A549 (cell line): ENCODE data around the gene ABTB1. TPM values are rescaled to one million over a fixed set of nuclear protein-coding genes. Genes with fewer than 3 reads are reported as not detected.

Experiments
- ATAC-seq, 2 experiments: fragments of 200-7000 bp in 1 of 2; fragments of >200 bp in 1 of 2; cut with Nextera tagmentation in 1 of 2; cut with Tn5 transposase in 1 of 2; 3 replicates each; pipeline versions ENCODE4 v1.8.0 to v1.9.1; 2018 to 2020; ENCODE audit warnings: mild to moderate bottlenecking in 1 of 2, moderate library complexity in 1 of 2
- CTCF ChIA-PET: fragments of 300-600 bp; sonication (Branson Sonifier 250); formaldehyde crosslinking; extraction: SDS; loops from one replicate; lab custom pipeline; 2021; ENCODE audit warnings: antibody characterized with exemption, inconsistent platforms; lab: Yijun Ruan, JAX
- POLR2A ChIA-PET: fragments of 350-600 bp; formaldehyde crosslinking; extraction: SDS; loops from one replicate; lab custom pipeline; 2021; ENCODE audit warnings: antibody characterized with exemption, inconsistent platforms; lab: Yijun Ruan, JAX
- DNase-seq, 2 experiments: peaks; one replicate each; pipeline versions ENCODE4 v3.0.0 to v3.0.0-alpha.2; 2011 to 2016; ENCODE audit warnings: low read depth in 1 of 2, low spot score in 1 of 2
- FAIRE-seq: peaks from 2 replicates; lab custom pipeline; 2011; peaks lifted over from hg19 to GRCh38; lab: Jason Lieb, UNC
- H3K27ac ChIP-seq, 2 experiments: fragments of >200 bp; sonication (Bioruptor Twin); formaldehyde crosslinking; 3 replicates each; pipeline ENCODE4 v1.5.1; 2016 to 2017
- H3K4me1 ChIP-seq: fragments of >200 bp; sonication (Bioruptor Twin); formaldehyde crosslinking; 3 replicates; pipeline ENCODE4 v1.6.1; 2016
- H3K4me2 ChIP-seq: fragments of >200 bp; sonication (Bioruptor Twin); formaldehyde crosslinking; 3 replicates; pipeline ENCODE4 v1.6.1; 2016
- H3K4me3 ChIP-seq: fragments of >200 bp; sonication (Bioruptor Twin); formaldehyde crosslinking; 3 replicates; pipeline ENCODE4 v1.5.1; 2016
- H3K9me3 ChIP-seq: fragments of >200 bp; sonication (Bioruptor Twin); formaldehyde crosslinking; 3 replicates; pipeline ENCODE4 v1.6.1; 2016
- ATOH8 ChIP-seq: fragments of 250-450 bp; sonication (Bioruptor Pico); IDR thresholded peaks from 2 replicates; pipeline ENCODE4 v1.5.0; 2020; ENCODE audit warnings: low read depth, mild to moderate bottlenecking, moderate library complexity
- CBX2 ChIP-seq: fragments of 200-600 bp; sonication (generic); IDR thresholded peaks from 2 replicates; pipeline ENCODE4 v1.6.1; 2016; ENCODE audit warnings: low read depth, mild to moderate bottlenecking, borderline replicate concordance
- CEBPB ChIP-seq, 2 experiments: fragments of >200 bp in 1 of 2; sonication (Bioruptor Twin) in 1 of 2; formaldehyde crosslinking in 1 of 2; IDR thresholded peaks; 2 replicates each; pipeline ENCODE4 v1.6.1; 2012 to 2016
- CHD2 ChIP-seq: fragments of 150-350 bp; IDR thresholded peaks from 2 replicates; pipeline ENCODE4 v1.6.1; 2014; ENCODE audit warnings: low read length; ENCODE audit not compliant: partially characterized antibody
- ELK1 ChIP-seq: fragments of 150-350 bp; IDR thresholded peaks from 2 replicates; pipeline ENCODE4 v1.6.1; 2014; ENCODE audit warnings: low read depth, mild to moderate bottlenecking, low read length
- EP300 ChIP-seq, 2 experiments: fragments of >200 bp; sonication (Bioruptor Twin); formaldehyde crosslinking; IDR thresholded peaks; 2 replicates in 1 of 2; 3 replicates in 1 of 2; pipeline ENCODE4 v1.6.1; 2016 to 2017
- FOSB ChIP-seq: fragments of 250-450 bp; sonication (Bioruptor Pico); IDR thresholded peaks from 2 replicates; pipeline ENCODE4 v1.5.0; 2020; ENCODE audit warnings: mild to moderate bottlenecking, moderate library complexity
- HDAC2 ChIP-seq: fragments of 200-600 bp; sonication (generic); IDR thresholded peaks from 2 replicates; pipeline ENCODE4 v1.6.1; 2016
- HES2 ChIP-seq: fragments of >200 bp; sonication (Bioruptor Twin); formaldehyde crosslinking; IDR thresholded peaks from 2 replicates; pipeline ENCODE4 v1.6.1; 2016
- HEYL ChIP-seq: fragments of 250-450 bp; sonication (Bioruptor Pico); IDR thresholded peaks from 2 replicates; pipeline ENCODE4 v1.8.0; 2021; ENCODE audit warnings: mild to moderate bottlenecking, moderate library complexity
- HOXB13 ChIP-seq: fragments of 250-450 bp; sonication (Bioruptor Pico); IDR thresholded peaks from 2 replicates; pipeline ENCODE4 v1.5.0; 2020; ENCODE audit warnings: low read depth, mild to moderate bottlenecking, moderate library complexity
- MAFK ChIP-seq: fragments of 450-650 bp; IDR thresholded peaks from 2 replicates; pipeline ENCODE4 v1.6.1; 2014; ENCODE audit not compliant: partially characterized antibody
- MAZ ChIP-seq: fragments of 150-350 bp; IDR thresholded peaks from 2 replicates; pipeline ENCODE4 v1.6.1; 2014; ENCODE audit warnings: antibody characterized with exemption, low read depth, low read length, borderline replicate concordance
- NFE2L2 ChIP-seq: fragments of 150-350 bp; conservative IDR thresholded peaks from 2 replicates; pipeline ENCODE4 v1.6.1; 2014; ENCODE audit warnings: low read length
- PHF8 ChIP-seq: fragments of 200-600 bp; sonication (generic); IDR thresholded peaks from 2 replicates; pipeline ENCODE4 v1.6.1; 2016; ENCODE audit warnings: low read depth, mild to moderate bottlenecking, antibody characterized with exemption, moderate library complexity, borderline replicate concordance
- POLR2AphosphoS2 ChIP-seq: conservative IDR thresholded peaks from 2 replicates; pipeline ENCODE4 v1.6.1; 2012; ENCODE audit warnings: low read length, improper control_type of control experiment, inconsistent platforms
- RAD21 ChIP-seq, 2 experiments: fragments of >200 bp in 1 of 2; sonication (Bioruptor Twin) in 1 of 2; formaldehyde crosslinking in 1 of 2; IDR thresholded peaks in 1 of 2; conservative IDR thresholded peaks in 1 of 2; 2 replicates in 1 of 2; 3 replicates in 1 of 2; pipeline ENCODE4 v1.6.1; 2012 to 2018; ENCODE audit warnings: inconsistent platforms in 1 of 2
- RNF2 ChIP-seq: fragments of 200-600 bp; sonication (generic); IDR thresholded peaks from 2 replicates; pipeline ENCODE4 v1.6.1; 2016; ENCODE audit warnings: low read depth, mild to moderate bottlenecking, antibody characterized with exemption, moderate library complexity, borderline replicate concordance
- SMC3 ChIP-seq: fragments of >200 bp; sonication (Bioruptor Twin); formaldehyde crosslinking; IDR thresholded peaks from 3 replicates; pipeline ENCODE4 v1.6.1; 2018; ENCODE audit warnings: inconsistent platforms
- TFCP2L1 ChIP-seq: fragments of 250-450 bp; sonication (Bioruptor Pico); IDR thresholded peaks from 2 replicates; pipeline ENCODE4 v1.5.0; 2021; ENCODE audit warnings: mild to moderate bottlenecking
- USF2 ChIP-seq: fragments of 450-650 bp; IDR thresholded peaks from 2 replicates; pipeline ENCODE4 v1.6.1; 2014; ENCODE audit warnings: antibody characterized with exemption
- ZFP36 ChIP-seq: fragments of 450-650 bp; IDR thresholded peaks from 2 replicates; pipeline ENCODE4 v1.6.1; 2014; ENCODE audit warnings: borderline replicate concordance; ENCODE audit not compliant: partially characterized antibody
- ZNF302 ChIP-seq: fragments of 250-450 bp; sonication (Bioruptor Pico); IDR thresholded peaks from 2 replicates; pipeline ENCODE4 v1.9.0; 2021; ENCODE audit warnings: inconsistent platforms, mild to moderate bottlenecking, moderate library complexity
- ZSCAN20 ChIP-seq: fragments of 250-450 bp; sonication (Bioruptor Pico); IDR thresholded peaks from 2 replicates; pipeline ENCODE4 v1.8.0; 2022; ENCODE audit warnings: mild to moderate bottlenecking, moderate library complexity
- WGBS: methylation state at CpG from one replicate; pipeline ENCODE4 v1.1.6; 2017; ENCODE audit errors: missing lambda C conversion rate; 5-methylcytosine and 5-hydroxymethylcytosine counted together
- polyA plus RNA-seq, 4 experiments: library from polyadenylated mRNA; depleted of rRNA in 3 of 4; stranded (reverse); fragments of >200 nt; fragmentation: RNase III in 1 of 4; extraction: RNeasy Plus Mini Kit Qiagen cat#74134 plus additional on column Dnase treatment in 1 of 4; gene quantifications; 2 replicates in 3 of 4; 3 replicates in 1 of 4; pipeline ENCODE4 v1.2.3, GENCODE V29; 2011 to 2017
- TF ChIP-seq, protein P1 (sequence below): IDR thresholded peaks from 2 replicates; pipeline ENCODE4 v1.6.1; 2012
- TF ChIP-seq, protein P2 (sequence below): IDR thresholded peaks from 2 replicates; pipeline ENCODE4 v1.6.1; 2012

The ABTB1 gene
- polyA plus RNA-seq, 2 of the 4 experiments (the other 2 are of a cell fraction): 9.7 to 13.2 TPM

GRCh38 chr3:127722091-127722784, 49.5 kb downstream of the ABTB1 start (continued):
- TF ChIP-seq, protein P1, sequence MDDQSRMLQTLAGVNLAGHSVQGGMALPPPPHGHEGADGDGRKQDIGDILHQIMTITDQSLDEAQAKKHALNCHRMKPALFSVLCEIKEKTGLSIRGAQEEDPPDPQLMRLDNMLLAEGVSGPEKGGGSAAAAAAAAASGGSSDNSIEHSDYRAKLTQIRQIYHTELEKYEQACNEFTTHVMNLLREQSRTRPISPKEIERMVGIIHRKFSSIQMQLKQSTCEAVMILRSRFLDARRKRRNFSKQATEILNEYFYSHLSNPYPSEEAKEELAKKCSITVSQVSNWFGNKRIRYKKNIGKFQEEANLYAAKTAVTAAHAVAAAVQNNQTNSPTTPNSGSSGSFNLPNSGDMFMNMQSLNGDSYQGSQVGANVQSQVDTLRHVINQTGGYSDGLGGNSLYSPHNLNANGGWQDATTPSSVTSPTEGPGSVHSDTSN: no peak
- no peak for TF ChIP-seq RAD21 (conservative IDR thresholded peaks at IDR 0.05 in 1 of 2, IDR thresholded peaks at IDR 0.05 in 1 of 2)
- TF ChIP-seq, all 56 proteins: peak for 0

DNA sequence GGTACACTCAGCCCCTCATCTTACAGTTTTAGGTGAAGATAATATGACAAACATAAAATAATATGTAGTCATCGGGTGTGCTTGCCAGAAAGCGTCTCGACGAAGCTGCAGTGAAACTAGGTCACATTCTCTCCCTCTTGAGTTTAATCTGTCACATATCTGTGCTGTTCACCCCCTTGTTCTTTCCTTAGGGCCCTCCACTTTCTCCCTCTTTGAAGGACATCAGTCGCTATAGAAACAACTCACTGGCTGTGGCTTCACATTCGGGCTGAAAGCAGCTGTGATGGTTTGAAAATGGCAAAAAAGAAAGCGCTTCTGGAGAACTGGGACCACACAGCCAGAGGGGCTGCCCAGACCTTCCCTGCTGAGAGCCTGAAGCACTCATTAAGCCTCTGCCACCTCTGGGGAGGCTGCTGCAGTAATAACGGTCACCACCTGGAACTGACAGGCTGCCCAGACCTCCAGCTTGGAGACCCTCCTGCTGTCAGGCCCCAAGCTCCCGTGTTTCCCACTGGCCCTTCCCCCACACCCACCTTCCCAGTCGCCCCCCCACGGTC, 50.3 kb downstream of the ABTB1 start:
- TF ChIP-seq CBX2 (no peak), NFE2L2 (no peak), FOSB (no peak), SMC3 (no peak), EP300 (IDR thresholded peaks at IDR 0.05) (no peak), CEBPB (IDR thresholded peaks at IDR 0.05) (no peak), HES2 (no peak)
- TF ChIP-seq, all 56 proteins: peak for 0
- ChIA-PET CTCF (interaction anchor here (0.6 to 1.5 kb wide), 4 partner anchors 17 to 39 kb away, joined by 3 to 5 read pairs (median 4); no protein-coding TSS in a partner anchor), POLR2A (no interaction called here)
- Histone ChIP-seq H3K4me1 (no peaks in the 10 kb centered on the region), H3K27ac (no peak overlapping the region), H3K4me2 (no peak overlapping the region), H3K9me3 (no peaks in the 10 kb centered on the region), H3K4me3 (no peak overlapping the region)
- DNase-seq (no peak), ATAC-seq (no peak), FAIRE-seq (no peak)
- 91% methylated on average over 11 of the region's 11 CpGs for WGBS

- POLR2A ChIA-PET: no interaction called here
- 78% methylated on average over 3 of the region's 3 CpGs for WGBS
- CTCF ChIA-PET: interaction anchor here (1.6 kb wide), 1 partner anchor 31 kb away, joined by 4 read pairs; no protein-coding TSS in a partner anchor
- Histone ChIP-seq H3K9me3 (no peaks in the 10 kb centered on the region), H3K4me1 (peaks cover 24% of the 10 kb centered on the region), H3K4me3 (no peak overlapping the region), H3K4me2 (no peak overlapping the region), H3K27ac (no peak overlapping the region)
- no peak for ATAC-seq
- no peak for FAIRE-seq
- no peak for TF ChIP-seq ZFP36
- TF ChIP-seq CHD2: no peak
- TF ChIP-seq HOXB13 (CRISPR knock-in tag): no peak
- no peak for TF ChIP-seq RNF2
- no peak for TF ChIP-seq USF2
- no peak for TF ChIP-seq ZNF302 (CRISPR knock-in tag)
- TF ChIP-seq ZSCAN20: no peak
- TF ChIP-seq MAFK: no peak
- no peak for TF ChIP-seq EP300 (IDR thresholded peaks at IDR 0.05)
- no peak for TF ChIP-seq CEBPB (IDR thresholded peaks at IDR 0.05)
- no peak for TF ChIP-seq HDAC2
- DNase-seq: no peak
Observed at GRCh38 chr3:127726894-127727293, 54.1 kb downstream of the ABTB1 start.

DNA sequence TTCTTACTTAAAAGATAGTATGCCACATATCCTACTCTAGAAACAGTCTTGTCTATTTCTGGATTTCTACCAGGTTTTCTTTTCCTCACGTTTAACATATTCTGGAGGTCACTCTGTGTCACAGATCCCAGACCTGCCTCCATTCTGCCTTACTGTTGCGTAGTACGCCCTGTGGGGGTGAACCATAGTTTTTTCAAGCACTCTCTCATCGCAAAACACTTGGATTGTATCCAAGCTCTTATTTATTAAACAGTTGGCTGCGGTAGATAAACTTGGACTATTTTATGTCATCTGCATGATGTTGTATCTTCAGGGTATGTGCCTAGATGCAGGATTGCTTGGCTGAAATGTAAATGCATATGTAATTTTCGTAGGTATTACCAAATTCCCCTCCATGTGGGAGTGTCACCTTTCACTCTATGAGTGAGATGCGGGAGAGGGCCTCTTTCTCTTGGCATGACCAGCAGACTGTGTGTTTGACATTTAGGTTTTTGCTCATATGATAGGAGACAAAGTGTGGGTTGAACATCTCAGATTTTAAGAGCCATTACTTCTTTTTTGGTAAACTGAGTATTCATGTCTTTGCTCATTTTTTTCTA, 55.8 kb downstream of the ABTB1 start:
- no peak for DNase-seq
- no peak for ATAC-seq
- ChIA-PET POLR2A (no interaction called here), CTCF (interaction anchor here (0.9 to 1.6 kb wide), 2 partner anchors 31 to 33 kb away, joined by 3 to 4 read pairs; no protein-coding TSS in a partner anchor)
- no peak overlapping the region for H3K27ac ChIP-seq
- no peak for FAIRE-seq
- no peak overlapping the region for H3K4me2 ChIP-seq
- H3K4me1 ChIP-seq: peaks cover 24% of the 10 kb centered on the region
- H3K9me3 ChIP-seq: no peaks in the 10 kb centered on the region
- WGBS: 64% methylated on average over 7 of the region's 7 CpGs
- no peak overlapping the region for H3K4me3 ChIP-seq
- TF ChIP-seq HEYL: no peak
- no peak for TF ChIP-seq ATOH8
- TF ChIP-seq MAZ: no peak
- no peak for TF ChIP-seq ELK1
- TF ChIP-seq ZNF302 (CRISPR knock-in tag): no peak
- TF ChIP-seq TFCP2L1 (CRISPR knock-in tag): no peak
- TF ChIP-seq FOSB: no peak
- no peak for TF ChIP-seq HDAC2
- TF ChIP-seq RNF2: no peak
- TF ChIP-seq CEBPB (IDR thresholded peaks at IDR 0.05): no peak
- TF ChIP-seq RAD21 (conservative IDR thresholded peaks at IDR 0.05 in 1 of 2, IDR thresholded peaks at IDR 0.05 in 1 of 2): no peak
- no peak for TF ChIP-seq PHF8
- TF ChIP-seq, protein P2, sequence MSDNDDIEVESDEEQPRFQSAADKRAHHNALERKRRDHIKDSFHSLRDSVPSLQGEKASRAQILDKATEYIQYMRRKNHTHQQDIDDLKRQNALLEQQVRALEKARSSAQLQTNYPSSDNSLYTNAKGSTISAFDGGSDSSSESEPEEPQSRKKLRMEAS: no peak
- TF ChIP-seq POLR2AphosphoS2: no peak
